ENCODE measurements around the gene PDE10A. TPM values are rescaled to one million over a fixed set of nuclear protein-coding genes. Genes with fewer than 3 reads are reported as not detected.
A peak's percentile ranks its signal among the peaks of the same experiment; 100 is the strongest.
"Not testable (repeated sequence)": the region's sequence is repeated elsewhere in the genome, so short reads cannot be mapped to it uniquely, and the experiment has no call there.

Gene PDE10A
- total and polyA plus RNA-seq, 9 donors: 5.5 to 10.9 (median 8.0) TPM

DNA sequence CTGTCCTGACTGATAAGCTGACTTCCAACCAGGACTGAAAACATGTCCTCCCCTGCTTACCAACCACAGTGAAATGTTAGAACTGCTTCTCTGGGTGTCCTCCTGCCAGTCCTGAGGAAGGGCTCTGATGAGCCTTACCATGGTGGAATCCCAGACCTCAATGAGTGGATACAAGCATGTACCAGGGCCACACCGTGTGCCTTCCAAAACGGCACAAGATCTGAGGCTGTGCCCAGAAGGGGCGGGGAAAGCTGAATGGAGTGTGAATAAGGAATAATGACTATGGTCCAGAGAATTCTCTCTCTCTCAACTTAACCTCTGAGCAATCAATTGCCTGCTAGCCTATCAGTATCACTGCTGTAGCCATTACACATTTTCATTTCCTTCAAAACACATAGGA lies 51.7 kb downstream of the PDE10A start:
- no peaks in the 10 kb centered on the region for H3K36me3 ChIP-seq (ENCODE audit: control insufficient read depth, insufficient read depth, low read length)
- H3K9me3 ChIP-seq (replicated peaks; ENCODE audit: control insufficient read depth, low read depth, low read length): no peaks in the 10 kb centered on the region
- H3K4me3 ChIP-seq (ENCODE audit: low read length): no peak overlapping the region
- no peak overlapping the region for H3K27ac ChIP-seq (ENCODE audit: low read length)
- H3K27me3 ChIP-seq (ENCODE audit: control insufficient read depth, insufficient read depth, low read length): no peaks in the 10 kb centered on the region
- WGBS (ENCODE audit: insufficient coverage): no CpG with 5 or more reads among the region's 3 CpGs
- no peaks in the 10 kb centered on the region for H3K4me1 ChIP-seq (ENCODE audit: control insufficient read depth, insufficient read depth, low read length)
- DNase-seq: no peak

DNA sequence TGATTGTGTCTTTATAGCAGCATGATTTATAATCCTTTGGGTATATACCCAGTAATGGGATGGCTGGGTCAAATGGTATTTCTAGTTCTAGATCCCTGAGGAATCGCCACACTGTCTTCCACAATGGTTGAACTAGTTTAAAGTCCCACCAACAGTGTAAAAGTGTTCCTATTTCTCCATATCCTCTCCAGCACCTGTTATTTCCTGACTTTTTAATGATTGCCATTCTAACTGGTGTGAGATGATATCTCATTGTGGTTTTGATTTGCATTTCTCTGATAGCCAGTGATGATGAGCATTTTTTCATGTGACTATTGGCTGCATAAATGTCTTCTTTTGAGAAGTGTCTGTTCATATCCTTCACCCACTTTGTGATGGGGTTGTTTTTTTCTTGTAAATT lies 54.5 kb downstream of the PDE10A start:
- H3K27me3 ChIP-seq (ENCODE audit: control insufficient read depth, insufficient read depth, low read length); H3K4me3 ChIP-seq (ENCODE audit: low read length); H3K4me1 ChIP-seq (ENCODE audit: control insufficient read depth, insufficient read depth, low read length); H3K27ac ChIP-seq (ENCODE audit: low read length); H3K9me3 ChIP-seq (replicated peaks; ENCODE audit: control insufficient read depth, low read depth, low read length); DNase-seq; H3K36me3 ChIP-seq (ENCODE audit: control insufficient read depth, insufficient read depth, low read length): not testable (repeated sequence)
- no CpG with 5 or more reads among the region's 1 CpG for WGBS (ENCODE audit: insufficient coverage)

DNA sequence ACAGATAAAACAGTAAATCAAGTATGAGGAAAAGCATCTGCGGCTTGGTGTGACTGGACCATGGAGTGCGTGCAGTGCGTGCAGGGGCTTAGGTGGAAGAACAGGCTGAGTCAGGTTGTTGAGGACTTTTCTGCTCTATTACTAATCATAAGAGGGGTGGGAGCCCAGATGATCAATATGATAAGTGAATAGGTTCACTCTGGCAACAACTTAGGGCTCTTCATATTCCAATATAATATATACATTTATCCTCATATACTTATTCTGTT lies 56.4 kb downstream of the PDE10A start:
- H3K27ac ChIP-seq (ENCODE audit: low read length): no peak overlapping the region
- no peaks in the 10 kb centered on the region for H3K27me3 ChIP-seq (ENCODE audit: control insufficient read depth, insufficient read depth, low read length)
- no peaks in the 10 kb centered on the region for H3K36me3 ChIP-seq (ENCODE audit: control insufficient read depth, insufficient read depth, low read length)
- H3K4me1 ChIP-seq (ENCODE audit: control insufficient read depth, insufficient read depth, low read length): no peaks in the 10 kb centered on the region
- 76% methylated on average over 2 of the region's 3 CpGs for whole genome bisulfite sequencing (ENCODE audit: insufficient coverage)
- H3K4me3 ChIP-seq (ENCODE audit: low read length): no peak overlapping the region
- H3K9me3 ChIP-seq (replicated peaks; ENCODE audit: control insufficient read depth, low read depth, low read length): no peaks in the 10 kb centered on the region
- DNase-seq: no peak

DNA sequence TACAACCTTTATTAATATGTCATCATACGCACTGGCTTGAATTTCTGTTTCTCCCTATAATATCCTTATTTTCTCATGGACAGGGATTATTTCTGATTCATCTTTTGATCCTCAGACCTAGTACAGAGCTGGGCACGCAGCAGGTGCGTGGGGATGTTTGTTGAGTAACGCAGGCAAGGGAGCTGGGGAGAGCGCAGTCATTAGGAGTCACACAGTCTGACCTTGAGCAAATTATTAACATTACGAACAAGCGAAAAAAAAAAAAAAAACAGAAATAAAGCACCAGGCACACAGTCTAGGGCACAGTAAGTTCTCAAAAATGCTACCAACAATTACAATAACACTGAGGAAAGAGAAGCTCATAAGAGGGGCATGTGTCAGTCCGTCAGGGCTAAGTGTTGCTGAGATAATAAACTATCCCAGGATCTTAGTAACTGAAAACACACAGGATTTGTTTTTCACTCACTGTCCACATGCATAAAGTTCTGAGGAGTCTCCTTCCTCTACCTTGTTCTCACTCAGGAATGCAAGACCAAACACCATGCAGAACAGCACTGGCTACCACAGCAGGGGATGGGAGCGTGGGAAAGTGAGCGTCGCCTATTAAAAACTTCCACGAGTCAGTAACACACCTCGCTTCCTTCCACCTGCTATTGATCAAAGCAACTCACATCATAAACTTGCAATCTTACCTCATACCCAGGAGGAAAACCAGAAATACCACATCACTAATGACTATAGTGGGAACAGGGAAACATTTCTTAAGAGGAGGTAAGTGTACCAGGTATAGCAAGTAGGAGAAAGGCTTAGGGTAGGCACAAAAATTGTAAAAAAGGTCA lies 56.9 kb downstream of the PDE10A start:
- Histone ChIP-seq H3K4me1 (ENCODE audit: control insufficient read depth, insufficient read depth, low read length) (no peaks in the 10 kb centered on the region), H3K36me3 (ENCODE audit: control insufficient read depth, insufficient read depth, low read length) (no peaks in the 10 kb centered on the region), H3K9me3 (replicated peaks; ENCODE audit: control insufficient read depth, low read depth, low read length) (no peaks in the 10 kb centered on the region), H3K4me3 (ENCODE audit: low read length) (no peak overlapping the region), H3K27me3 (ENCODE audit: control insufficient read depth, insufficient read depth, low read length) (no peaks in the 10 kb centered on the region), H3K27ac (ENCODE audit: low read length) (no peak overlapping the region)
- 81% methylated on average over 3 of the region's 13 CpGs for WGBS (ENCODE audit: insufficient coverage)
- no peak for DNase-seq

DNA sequence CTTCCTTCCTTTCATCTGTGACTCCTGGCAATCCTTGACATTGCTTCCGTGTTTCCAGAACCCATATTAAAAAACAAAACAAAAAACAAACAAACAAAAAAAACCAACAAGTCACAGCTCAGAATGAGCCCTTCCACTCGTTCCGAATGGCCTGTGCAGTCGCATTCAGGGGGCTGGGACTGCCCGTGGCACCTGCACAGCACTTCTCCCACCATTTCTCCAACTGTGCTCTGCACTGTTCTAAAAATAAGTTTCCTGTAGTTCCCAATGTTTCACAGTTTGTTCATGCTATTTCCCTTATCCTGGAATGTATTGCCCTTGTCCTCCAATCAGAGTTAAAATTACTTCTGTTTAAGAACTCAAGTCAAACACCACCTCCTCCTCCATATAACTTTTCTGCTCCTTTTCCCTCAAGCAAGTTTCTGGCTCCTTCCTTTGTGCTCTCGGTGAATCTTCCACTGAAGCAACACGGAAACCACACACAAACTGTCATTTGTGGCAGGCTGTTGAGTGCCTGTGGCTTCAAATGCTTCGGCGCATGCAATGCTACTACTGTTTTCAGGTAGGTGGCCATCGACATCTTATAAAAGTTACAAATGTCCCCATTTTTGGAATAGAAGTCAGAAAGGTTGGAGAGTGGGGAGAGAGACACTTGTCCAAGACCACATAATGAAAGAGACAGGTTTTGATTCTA lies 57.7 kb downstream of the PDE10A start:
- Histone ChIP-seq H3K36me3 (ENCODE audit: control insufficient read depth, insufficient read depth, low read length) (no peaks in the 10 kb centered on the region), H3K4me1 (ENCODE audit: control insufficient read depth, insufficient read depth, low read length) (no peaks in the 10 kb centered on the region), H3K4me3 (ENCODE audit: low read length) (no peak overlapping the region), H3K27me3 (ENCODE audit: control insufficient read depth, insufficient read depth, low read length) (no peaks in the 10 kb centered on the region), H3K9me3 (replicated peaks; ENCODE audit: control insufficient read depth, low read depth, low read length) (no peaks in the 10 kb centered on the region), H3K27ac (ENCODE audit: low read length) (no peak overlapping the region)
- 69% methylated on average over 6 of the region's 10 CpGs for WGBS (ENCODE audit: insufficient coverage)
- DNase-seq: peak; percentile 7

DNA sequence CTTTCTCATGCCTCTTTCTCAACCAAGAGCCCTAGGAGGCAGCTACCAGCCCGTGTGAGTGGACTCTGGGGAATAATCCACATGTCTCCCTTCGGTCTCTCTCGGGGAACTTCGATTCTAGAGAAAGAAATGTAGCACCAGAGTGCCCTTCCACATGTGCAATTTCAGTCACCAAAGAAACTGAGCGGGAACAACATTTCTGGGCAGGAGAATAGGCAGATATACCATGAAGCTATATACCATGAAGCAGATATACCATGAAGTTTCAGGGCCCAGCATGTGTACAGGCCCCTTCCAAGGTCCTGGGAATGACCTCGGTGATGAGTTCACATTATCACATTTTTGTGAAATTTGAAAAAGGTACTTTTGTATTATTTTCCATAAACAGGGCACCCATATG lies 60.8 kb downstream of the PDE10A start:
- no peaks in the 10 kb centered on the region for H3K9me3 ChIP-seq (replicated peaks; ENCODE audit: control insufficient read depth, low read depth, low read length)
- no peaks in the 10 kb centered on the region for H3K27me3 ChIP-seq (ENCODE audit: control insufficient read depth, insufficient read depth, low read length)
- no peak overlapping the region for H3K4me3 ChIP-seq (ENCODE audit: low read length)
- no peak overlapping the region for H3K27ac ChIP-seq (ENCODE audit: low read length)
- H3K4me1 ChIP-seq (ENCODE audit: control insufficient read depth, insufficient read depth, low read length): no peaks in the 10 kb centered on the region
- no peaks in the 10 kb centered on the region for H3K36me3 ChIP-seq (ENCODE audit: control insufficient read depth, insufficient read depth, low read length)
- no peak for DNase-seq
- 89% methylated on average over 5 of the region's 6 CpGs for WGBS (ENCODE audit: insufficient coverage)

DNA sequence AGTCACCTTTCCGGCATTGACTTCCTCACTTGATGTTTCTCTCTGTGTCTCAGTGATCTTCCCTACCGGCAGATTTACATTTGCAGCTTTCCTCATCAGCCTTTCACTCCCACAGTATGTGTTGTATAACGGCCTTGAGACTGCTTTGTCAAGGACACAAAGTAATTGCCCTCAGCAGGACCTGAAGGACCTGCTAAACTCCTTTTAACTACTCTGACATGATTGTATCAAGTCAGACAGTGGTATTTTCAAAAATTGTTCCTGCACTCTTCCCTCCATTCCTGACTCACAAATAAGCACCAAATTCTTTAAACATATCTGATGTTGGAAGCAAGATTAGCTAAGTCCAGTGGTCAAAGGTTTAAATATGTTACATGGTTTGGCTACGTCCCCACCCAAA lies 62.4 kb downstream of the PDE10A start:
- Histone ChIP-seq H3K9me3 (replicated peaks; ENCODE audit: control insufficient read depth, low read depth, low read length) (no peaks in the 10 kb centered on the region), H3K4me1 (ENCODE audit: control insufficient read depth, insufficient read depth, low read length) (no peaks in the 10 kb centered on the region), H3K27me3 (ENCODE audit: control insufficient read depth, insufficient read depth, low read length) (no peaks in the 10 kb centered on the region), H3K36me3 (ENCODE audit: control insufficient read depth, insufficient read depth, low read length) (no peaks in the 10 kb centered on the region), H3K27ac (ENCODE audit: low read length) (no peak overlapping the region), H3K4me3 (ENCODE audit: low read length) (no peak overlapping the region)
- no peak for DNase-seq
- 80% methylated on average over 1 of the region's 4 CpGs for WGBS (ENCODE audit: insufficient coverage)

DNA sequence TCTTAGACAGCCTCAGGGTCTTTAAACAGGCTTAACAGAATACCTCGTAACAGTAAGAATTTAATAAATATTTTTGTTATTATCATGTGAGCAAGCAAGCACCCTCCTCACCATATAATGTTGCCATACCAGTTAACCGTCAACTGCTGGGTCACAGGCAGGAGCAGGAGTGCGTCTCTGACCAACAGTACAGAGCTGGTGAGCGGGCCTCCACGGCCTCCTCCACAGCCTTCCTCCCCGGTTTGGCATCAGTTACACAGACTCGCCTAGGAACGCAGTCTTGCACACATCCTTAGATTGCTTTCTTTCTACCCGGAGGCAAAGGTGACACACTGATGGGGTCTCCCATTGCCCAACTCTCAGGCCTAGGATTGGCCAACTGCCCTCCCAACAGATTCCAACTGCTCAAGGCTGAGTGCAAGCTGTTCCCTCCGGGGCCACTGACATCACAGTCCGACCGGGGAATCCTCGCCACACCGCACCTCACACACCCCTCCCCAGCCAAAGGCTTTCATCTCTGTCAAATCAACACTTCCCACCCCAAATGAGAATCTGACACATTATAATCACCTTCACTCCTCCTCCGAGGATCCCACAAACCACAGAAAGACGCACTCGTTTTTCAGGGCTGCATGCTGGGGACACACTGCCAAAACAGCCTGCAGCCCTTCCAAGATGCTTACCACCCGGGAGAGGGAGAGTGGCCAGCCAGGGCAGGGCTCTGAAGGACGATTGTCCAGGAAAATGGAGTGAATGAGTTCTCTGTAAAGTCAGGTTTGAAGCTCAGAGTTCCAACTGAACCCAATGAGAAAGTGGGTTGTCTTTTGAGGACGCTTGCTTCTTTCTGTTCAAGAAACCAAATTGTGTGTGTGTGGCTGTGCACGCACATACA lies 63.2 kb downstream of the PDE10A start:
- Histone ChIP-seq H3K27ac (ENCODE audit: low read length) (no peak overlapping the region), H3K4me3 (ENCODE audit: low read length) (no peak overlapping the region), H3K36me3 (ENCODE audit: control insufficient read depth, insufficient read depth, low read length) (no peaks in the 10 kb centered on the region), H3K27me3 (ENCODE audit: control insufficient read depth, insufficient read depth, low read length) (no peaks in the 10 kb centered on the region), H3K4me1 (ENCODE audit: control insufficient read depth, insufficient read depth, low read length) (no peaks in the 10 kb centered on the region), H3K9me3 (replicated peaks; ENCODE audit: control insufficient read depth, low read depth, low read length) (no peaks in the 10 kb centered on the region)
- no peak for DNase-seq
- 77% methylated on average over 16 of the region's 21 CpGs for WGBS (ENCODE audit: insufficient coverage)

DNA sequence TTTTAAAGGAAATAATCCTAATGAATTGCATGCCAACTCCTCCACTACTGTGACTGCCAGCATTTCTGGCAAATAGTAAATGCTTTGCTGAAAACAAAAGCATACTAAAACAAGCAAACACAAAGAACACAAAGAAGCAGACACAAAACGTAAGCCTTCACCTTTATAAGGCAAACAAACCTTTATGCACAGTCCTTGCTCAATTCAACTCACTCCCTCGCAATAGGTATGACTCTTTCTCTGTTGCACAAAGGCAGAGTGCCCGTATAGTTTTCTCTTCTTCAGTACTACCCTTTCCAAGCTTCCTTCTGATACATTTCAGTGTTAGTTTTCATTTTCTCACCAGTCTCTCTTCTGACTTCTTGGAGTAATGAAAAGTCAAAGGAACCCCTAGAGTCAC lies 63.9 kb downstream of the PDE10A start:
- Histone ChIP-seq H3K27ac (ENCODE audit: low read length) (no peak overlapping the region), H3K36me3 (ENCODE audit: control insufficient read depth, insufficient read depth, low read length) (no peaks in the 10 kb centered on the region), H3K9me3 (replicated peaks; ENCODE audit: control insufficient read depth, low read depth, low read length) (peaks cover under 1% of the 10 kb centered on the region), H3K4me3 (ENCODE audit: low read length) (no peak overlapping the region), H3K4me1 (ENCODE audit: control insufficient read depth, insufficient read depth, low read length) (no peaks in the 10 kb centered on the region), H3K27me3 (ENCODE audit: control insufficient read depth, insufficient read depth, low read length) (no peaks in the 10 kb centered on the region)
- 60% methylated on average over 2 of the region's 3 CpGs for WGBS (ENCODE audit: insufficient coverage)
- no peak for DNase-seq

DNA sequence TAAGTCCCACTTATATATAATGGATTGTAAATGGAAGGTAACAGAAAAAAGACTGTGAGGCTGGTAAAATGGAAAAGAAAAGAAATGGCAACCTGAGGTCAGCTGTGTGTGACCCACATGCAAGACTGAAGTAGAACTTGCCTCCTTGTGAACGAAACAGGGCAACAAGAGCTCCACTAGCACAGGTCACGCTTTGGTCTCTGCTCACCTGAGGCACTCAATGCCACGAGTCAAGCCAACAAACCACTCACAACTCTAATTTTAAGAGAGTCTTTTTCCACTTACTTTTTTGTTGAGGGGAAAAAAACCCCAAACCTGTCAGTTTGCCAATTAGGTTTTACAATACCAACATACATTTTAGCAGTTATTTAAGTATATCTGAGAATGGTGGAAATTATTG lies 65.2 kb downstream of the PDE10A start:
- Histone ChIP-seq H3K9me3 (replicated peaks; ENCODE audit: control insufficient read depth, low read depth, low read length) (peaks cover 10% of the 10 kb centered on the region), H3K27me3 (ENCODE audit: control insufficient read depth, insufficient read depth, low read length) (no peaks in the 10 kb centered on the region), H3K27ac (ENCODE audit: low read length) (no peak overlapping the region), H3K4me1 (ENCODE audit: control insufficient read depth, insufficient read depth, low read length) (no peaks in the 10 kb centered on the region), H3K4me3 (ENCODE audit: low read length) (no peak overlapping the region), H3K36me3 (ENCODE audit: control insufficient read depth, insufficient read depth, low read length) (no peaks in the 10 kb centered on the region)
- DNase-seq: no peak
- WGBS (ENCODE audit: insufficient coverage): no CpG with 5 or more reads among the region's 3 CpGs

Data from muscle of leg (tissue), 11 donors.